HG02840 (cell line): ENCODE data around the gene ZSWIM4.

Experiments
- ATAC-seq: cut with Tn5 transposase; IDR thresholded peaks from one replicate; pipeline ENCODE4 v1.9.1; 2021; ENCODE audit warnings: mild to moderate bottlenecking, moderate library complexity, moderate number of reproducible peaks; ENCODE audit not compliant: unreplicated experiment, low FRiP score

The ZSWIM4 gene

GRCh38 chr19:13830741-13831536 is 35.7 kb downstream of the ZSWIM4 start:
- ATAC-seq, result no peak

GRCh38 chr19:13831537-13832467 is 36.6 kb downstream of the ZSWIM4 start:
- no peak for ATAC-seq

DNA sequence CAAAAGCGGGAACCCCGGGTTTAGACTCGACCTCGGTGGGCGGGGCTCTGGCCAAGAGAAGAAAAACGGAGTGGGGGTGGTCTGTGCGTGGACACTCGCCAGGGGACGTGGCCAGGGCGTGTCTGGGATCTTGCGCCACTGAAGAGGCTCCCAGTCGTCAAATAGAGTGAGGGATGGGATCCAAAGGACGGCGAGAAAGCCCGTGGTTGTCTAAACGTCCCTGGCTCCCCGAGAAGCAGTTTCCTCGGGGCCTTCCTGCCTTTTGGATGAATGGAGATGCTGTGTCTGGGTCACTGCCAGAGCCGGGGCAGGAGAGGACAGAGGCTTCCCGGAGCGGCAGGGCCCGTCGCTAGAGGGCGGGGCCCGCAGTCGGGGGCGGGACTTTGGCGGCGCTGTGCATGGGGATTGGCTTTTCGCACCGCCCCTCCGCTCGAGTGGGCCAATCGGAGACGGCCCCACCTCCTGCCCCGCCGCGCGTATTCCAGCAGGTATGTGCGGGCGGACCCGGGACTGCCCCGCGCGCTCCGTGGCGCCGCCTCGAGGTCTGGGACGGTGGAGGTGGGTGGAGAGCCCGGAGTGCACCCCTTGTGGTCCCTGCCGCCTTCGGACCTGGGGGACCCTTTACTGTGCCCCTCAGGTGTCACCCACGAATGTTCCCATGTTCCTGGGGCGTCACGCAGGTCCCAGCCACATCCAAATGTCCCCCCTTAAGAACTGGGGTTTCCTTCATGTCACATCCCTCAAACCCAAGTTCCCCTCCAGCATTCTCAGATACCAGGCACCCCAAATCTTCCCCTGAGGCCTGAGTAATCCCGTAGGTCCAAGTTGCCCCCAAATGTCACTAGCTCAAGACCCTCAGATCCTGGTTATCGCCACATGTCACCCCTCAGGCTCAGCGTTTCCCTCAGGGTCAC is 38.3 kb downstream of the ZSWIM4 start:
- peak; percentile 71 for ATAC-seq

DNA sequence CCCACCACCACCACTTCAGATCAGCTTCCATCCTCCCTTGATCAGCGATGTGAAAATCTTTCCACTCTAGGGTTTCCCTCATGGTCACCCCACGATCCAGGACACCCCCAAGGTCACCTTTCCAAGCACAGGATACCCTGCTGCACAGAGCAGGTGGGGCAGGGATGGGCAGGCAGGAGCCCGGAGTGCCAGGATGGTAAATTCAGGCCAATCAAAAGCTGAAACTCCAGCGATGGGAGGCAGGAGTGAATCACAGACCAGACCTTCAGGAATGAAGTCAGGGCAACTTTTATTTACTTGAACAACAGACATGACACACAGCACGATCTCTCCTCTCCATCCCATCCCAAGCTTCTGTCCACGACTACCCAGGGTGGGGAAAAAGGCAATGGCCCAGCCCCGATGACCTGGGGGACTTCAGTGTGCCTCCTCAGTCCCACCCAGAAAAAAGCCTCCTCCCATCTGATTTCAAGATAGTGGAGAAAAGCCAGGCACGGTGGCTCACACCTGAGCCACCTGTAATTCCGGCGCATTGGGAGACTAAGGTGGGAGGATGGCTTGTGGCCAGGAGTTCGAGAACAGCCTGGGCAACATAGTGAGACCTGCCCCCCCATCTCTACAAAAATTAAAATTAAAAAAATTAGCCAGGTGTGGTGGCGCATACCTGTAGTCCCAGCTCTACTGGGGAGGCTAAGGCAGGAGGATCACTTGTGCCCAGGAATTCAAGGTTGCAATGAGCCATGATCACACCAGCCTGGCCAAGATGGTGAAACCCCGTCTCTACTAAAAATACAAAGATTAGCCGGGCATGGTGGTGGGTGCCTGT is 39.2 kb downstream of the ZSWIM4 start:
- ATAC-seq, result no peak

GRCh38 chr19:13835791-13836723 is 40.8 kb downstream of the ZSWIM4 start:
- no peak for ATAC-seq

DNA sequence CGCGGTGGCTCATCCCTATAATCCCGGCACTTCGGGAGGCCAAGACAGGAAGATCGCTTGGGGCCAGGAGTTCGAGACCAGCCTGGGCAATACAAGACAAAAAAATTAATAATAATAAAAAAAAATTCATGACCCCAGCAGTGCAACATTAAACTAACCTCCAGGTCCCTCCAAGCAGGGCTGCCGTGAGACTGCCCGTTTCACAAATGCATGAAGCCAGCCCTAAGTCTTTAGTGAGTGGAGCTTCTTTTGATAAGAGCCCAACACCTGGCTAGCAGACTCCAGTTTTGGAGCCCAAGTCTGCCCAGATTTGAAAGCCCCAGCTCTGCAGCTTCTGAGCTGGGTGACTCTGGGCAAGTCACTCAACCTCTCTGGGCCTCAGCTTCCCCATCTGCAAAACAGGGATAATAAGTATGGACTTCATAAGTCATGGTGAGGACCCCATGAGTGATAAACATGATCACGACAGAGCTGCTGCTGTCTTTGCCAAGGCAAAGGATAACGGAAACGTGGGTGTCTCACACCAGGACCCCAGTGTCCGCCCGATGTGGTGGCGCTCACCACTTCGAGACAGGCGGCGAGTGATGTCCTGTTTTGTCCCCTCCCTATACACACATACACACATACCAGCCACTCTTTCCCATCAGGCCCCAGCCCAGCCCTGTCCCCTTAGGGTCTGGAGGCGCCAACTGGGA is 43.3 kb downstream of the ZSWIM4 start:
- ATAC-seq, result no peak

- no peak for ATAC-seq
These were observed 44.1 kb downstream of the ZSWIM4 start for GRCh38 chr19:13839130-13839937.

GRCh38 chr19:13839938-13840304 is 44.7 kb downstream of the ZSWIM4 start:
- no peak for ATAC-seq

- no peak for ATAC-seq
These were observed 45.3 kb downstream of the ZSWIM4 start for GRCh38 chr19:13840305-13841085.

DNA sequence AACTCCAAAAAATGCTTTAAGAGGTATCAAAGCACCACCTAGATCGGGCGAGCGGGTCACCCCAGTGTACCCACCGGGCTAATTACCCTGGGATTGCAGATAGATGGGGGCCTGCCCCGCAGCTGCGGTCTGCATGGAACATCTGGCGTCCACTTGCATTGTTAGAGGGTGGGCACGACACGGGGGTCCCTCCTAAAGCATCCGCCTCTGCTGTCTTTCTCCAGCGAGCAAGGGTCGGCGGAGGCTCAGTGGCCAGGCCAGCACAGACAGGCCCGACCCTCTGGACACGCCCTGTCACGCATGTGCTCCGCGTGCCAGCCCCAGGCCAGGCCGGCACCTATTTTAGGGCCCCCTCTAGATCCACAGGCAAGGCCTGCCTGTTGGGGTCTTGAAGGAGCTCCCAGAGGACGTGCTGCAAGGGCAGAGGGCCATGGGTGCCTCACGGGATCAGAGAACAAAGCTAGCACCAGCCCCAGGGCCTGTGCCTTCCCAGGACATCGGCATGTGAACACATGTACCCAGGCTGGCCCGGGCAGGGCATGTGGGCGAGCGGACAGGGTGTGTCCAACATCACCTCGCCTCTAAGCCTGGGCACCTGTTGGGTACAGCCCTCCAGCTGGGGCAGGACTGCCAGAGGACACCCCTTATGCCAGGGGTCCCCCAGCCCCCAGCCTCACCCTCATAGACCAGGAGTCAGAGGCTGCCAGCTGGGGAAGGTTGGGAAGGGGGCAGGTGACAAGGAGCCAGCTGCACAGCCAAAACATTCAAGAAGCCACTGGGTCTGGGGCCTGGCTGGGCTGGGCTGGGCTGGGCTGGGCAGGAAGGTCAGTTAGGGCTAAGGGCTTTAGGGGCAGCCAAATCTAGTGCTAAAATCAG is 46.1 kb downstream of the ZSWIM4 start:
- no peak for ATAC-seq

- ATAC-seq, result no peak
These were observed 46.7 kb downstream of the ZSWIM4 start for GRCh38 chr19:13841962-13842290.

DNA sequence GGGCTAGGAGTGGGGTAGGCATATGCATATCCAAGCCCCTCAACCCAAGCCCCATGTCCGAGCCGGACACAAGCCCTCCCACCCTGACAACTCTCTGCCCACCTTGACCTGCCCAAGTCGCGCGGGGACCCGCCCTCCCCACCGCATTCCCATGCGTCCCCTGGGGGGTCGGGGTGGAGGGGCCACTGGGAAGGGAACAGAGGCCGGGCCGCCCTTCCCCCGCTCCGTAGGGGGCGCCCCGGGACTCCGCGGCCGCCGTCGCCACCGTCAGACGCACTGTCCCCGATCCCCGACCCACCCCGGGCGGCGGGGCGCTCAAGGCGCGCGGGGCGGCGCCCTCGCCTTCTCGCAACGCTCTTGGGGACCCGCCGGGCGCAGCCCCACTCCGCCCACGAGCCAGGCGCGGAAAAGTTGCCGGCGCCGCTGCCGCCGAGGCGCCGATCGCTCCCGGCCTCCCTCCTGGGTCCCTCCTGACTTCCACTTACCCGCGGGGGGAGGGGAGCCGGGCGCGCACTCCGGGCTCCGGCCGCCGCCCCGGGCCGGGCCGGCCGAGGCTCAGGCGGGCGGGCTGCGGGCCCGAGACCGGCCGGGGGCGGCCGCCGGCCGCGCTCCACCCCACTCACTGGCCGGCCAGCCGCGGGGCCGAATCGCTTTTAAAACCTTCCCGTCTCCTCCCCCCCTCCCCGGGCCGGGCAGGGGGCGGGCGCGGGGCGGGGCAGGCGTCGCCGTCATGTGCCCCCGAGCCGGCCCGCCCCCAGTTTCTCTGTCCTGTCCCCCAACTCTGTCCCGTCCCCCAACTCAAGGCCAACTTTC is 47.3 kb downstream of the ZSWIM4 start:
- no peak for ATAC-seq

DNA sequence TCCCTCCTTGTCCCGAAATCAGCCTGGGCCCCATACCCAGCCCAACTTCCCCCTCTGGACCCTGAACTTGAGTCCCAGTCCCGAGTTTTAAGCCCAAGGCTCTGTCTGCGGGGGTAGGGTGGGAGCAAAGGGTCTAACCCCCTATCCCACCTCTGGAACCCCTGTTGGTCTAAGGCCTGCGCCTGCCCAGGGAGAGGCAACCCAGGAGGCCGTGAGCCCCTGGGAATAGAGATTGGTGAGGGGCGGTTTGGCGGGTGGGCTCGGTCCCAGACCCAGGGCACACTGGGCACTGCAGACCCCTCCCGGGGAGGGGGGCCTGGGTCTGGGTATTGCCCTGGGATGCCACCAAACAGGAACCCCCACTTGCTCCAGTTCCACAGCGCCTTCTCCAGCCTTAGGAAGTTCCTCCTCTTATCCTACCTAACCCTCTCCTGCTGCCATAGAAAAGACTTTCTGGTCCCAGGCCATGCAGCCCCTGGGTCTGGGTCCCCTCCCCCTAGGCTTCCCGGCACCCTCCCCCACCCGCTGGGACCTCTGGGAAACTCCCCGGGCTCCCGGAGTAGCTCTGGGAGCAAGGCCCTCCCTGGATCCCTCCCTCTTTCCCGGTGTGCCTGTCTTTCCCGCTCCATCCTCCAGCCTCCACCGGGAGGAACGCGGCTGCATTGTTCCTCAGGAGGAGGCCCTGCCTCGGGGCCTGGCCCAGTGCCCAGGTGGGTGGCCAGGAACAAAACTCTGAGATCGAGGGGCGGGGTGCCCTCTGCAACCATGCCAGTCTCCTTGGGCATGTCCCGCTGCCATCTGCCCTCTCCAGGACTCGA is 48.1 kb downstream of the ZSWIM4 start:
- ATAC-seq, result no peak

- no peak for ATAC-seq
These were observed 48.9 kb downstream of the ZSWIM4 start for GRCh38 chr19:13844130-13844631.
